PC-9 (cell line): ENCODE results near the gene MANEA. TPM values are rescaled to one million over a fixed set of nuclear protein-coding genes. Genes with fewer than 3 reads are reported as not detected.
"Not testable (repeated sequence)": the region's sequence is repeated elsewhere in the genome, so short reads cannot be mapped to it uniquely, and the experiment has no call there.

Experiments used
- BruUV-seq: library from RNA; stranded (reverse); fragments of 400-500 nt; replicated peaks from 2 replicates; lab custom pipeline; 2021; lab: Mats Ljungman, UMichigan
- CTCF ChIA-PET: fragments of 300-600 bp; sonication (Branson Sonifier 250); formaldehyde crosslinking; loops from one replicate; lab custom pipeline; 2022; ENCODE audit warnings: antibody characterized with exemption; lab: Charles Lee
- POLR2A ChIA-PET: fragments of 300-600 bp; sonication (Branson Sonifier 250); formaldehyde crosslinking; loops from one replicate; lab custom pipeline; 2022; ENCODE audit warnings: antibody characterized with exemption; ENCODE audit not compliant: unreplicated experiment; lab: Charles Lee
- DNase-seq, 2 experiments: peaks; one replicate each; pipeline versions ENCODE4 v3.0.0 to v3.0.0-alpha.2; 2015 to 2022; ENCODE audit warnings: mixed read lengths in 1 of 2
- H2AFZ ChIP-seq: fragments of 200-600 bp; sonication (generic); 2 replicates; pipeline ENCODE4 v1.8.1; 2017; ENCODE audit warnings: antibody characterized with exemption
- H3F3A ChIP-seq: fragments of 200-600 bp; sonication (generic); 2 replicates; pipeline ENCODE4 v1.8.1; 2017; ENCODE audit warnings: antibody characterized with exemption, mild to moderate bottlenecking, low read depth; ENCODE audit not compliant: insufficient read depth
- H3K27ac ChIP-seq: fragments of 200-600 bp; sonication (generic); 2 replicates; pipeline ENCODE4 v1.6.1; 2016; ENCODE audit warnings: mixed run types
- H3K27me3 ChIP-seq: fragments of 200-600 bp; sonication (generic); 2 replicates; pipeline ENCODE4 v1.6.1; 2016; ENCODE audit warnings: low read depth, mixed run types; ENCODE audit not compliant: insufficient read depth
- H3K36me3 ChIP-seq: fragments of 200-600 bp; sonication (generic); 2 replicates; pipeline ENCODE4 v1.6.1; 2016; ENCODE audit warnings: low read depth, mixed run types
- H3K4me1 ChIP-seq: fragments of 200-600 bp; sonication (generic); replicated peaks from 2 replicates; pipeline ENCODE4 v1.6.1; 2016; ENCODE audit warnings: mixed run types; ENCODE audit not compliant: insufficient read depth
- H3K4me2 ChIP-seq: fragments of 200-600 bp; sonication (generic); 2 replicates; pipeline ENCODE4 v1.6.1; 2017; ENCODE audit warnings: mixed run types
- H3K4me3 ChIP-seq: fragments of 200-600 bp; sonication (generic); 2 replicates; pipeline ENCODE4 v1.6.1; 2016; ENCODE audit warnings: mixed run types
- H3K79me2 ChIP-seq: fragments of 200-600 bp; sonication (generic); 2 replicates; pipeline ENCODE4 v1.6.1; 2017; ENCODE audit warnings: low read depth, mixed run types
- H3K9me2 ChIP-seq: fragments of 200-600 bp; sonication (generic); 2 replicates; pipeline ENCODE4 v1.8.1; 2017; ENCODE audit warnings: mild to moderate bottlenecking; ENCODE audit not compliant: insufficient read depth
- H3K9me3 ChIP-seq: fragments of 200-600 bp; sonication (generic); 2 replicates; pipeline ENCODE4 v1.8.1; 2016; ENCODE audit warnings: low read depth; ENCODE audit not compliant: insufficient read depth
- H4K20me1 ChIP-seq: fragments of 200-600 bp; sonication (generic); 2 replicates; pipeline ENCODE4 v1.8.1; 2017; ENCODE audit not compliant: insufficient read depth
- CTCF ChIP-seq: fragments of 200-600 bp; sonication (generic); conservative IDR thresholded peaks from 2 replicates; pipeline ENCODE4 v1.6.1; 2017; ENCODE audit warnings: mixed run types, antibody characterized with exemption, mild to moderate bottlenecking, moderate library complexity
- EZH2 ChIP-seq: fragments of 200-600 bp; sonication (generic); IDR thresholded peaks from 2 replicates; pipeline ENCODE4 v1.8.0; 2017; ENCODE audit warnings: antibody characterized with exemption, low read depth
- intact Hi-C: fragments of 100-400 bp; cut with micrococcal nuclease; formaldehyde crosslinking; loops from one replicate; pipeline ENCODE4 v1.10.0; 2022; ENCODE audit not compliant: unreplicated experiment
- total RNA-seq: library from RNA; stranded (reverse); gene quantifications from 2 replicates; pipeline ENCODE4 v1.2.3, GENCODE V29; 2021

MANEA gene
- total RNA-seq, 1 experiment from 2014 or later: 11.0 TPM

- intact Hi-C loops: loop anchor here (5.0 to 10.0 kb wide), 2 partner anchors 143 to 944 kb away; partner anchors contain the start of gene UFL1
- ChIA-PET CTCF (no interaction called here), POLR2A (interaction anchor here (0.6 kb wide), 1 partner anchor 957 kb away, joined by 3 read pairs; no protein-coding TSS in a partner anchor)
- Histone ChIP-seq H3K4me2 (peak overlapping the region; percentile 94), H3K9me2 (no peaks in the 10 kb centered on the region; the same call in 1 of the 2 replicates), H3K9me3 (no peaks in the 10 kb centered on the region), H3K4me1 (peaks cover 29% of the 10 kb centered on the region), H3K36me3 (no peaks in the 10 kb centered on the region), H3K79me2 (peaks cover 11% of the 10 kb centered on the region), H3K27ac (peak overlapping the region; percentile 65), H3F3A (peaks cover 14% of the 10 kb centered on the region; the same call in 1 of the 2 replicates), H3K4me3 (peak overlapping the region; percentile 96), H3K27me3 (no peaks in the 10 kb centered on the region), H2AFZ (peak overlapping the region; percentile 99), H4K20me1 (no peaks in the 10 kb centered on the region)
- no TSS peak for BruUV-seq
- no peak for DNase-seq
- TF ChIP-seq EZH2 (no peak), CTCF (no peak)
These were observed 723 bp downstream of the MANEA start for GRCh38 chr6:95578106-95578410.

- CTCF ChIA-PET: no interaction called here
- Histone ChIP-seq H2AFZ (no peak overlapping the region), H3K9me3 (peaks cover 3% of the 10 kb centered on the region), H3K9me2 (no peaks in the 10 kb centered on the region; the same call in 1 of the 2 replicates), H3K4me3 (no peak overlapping the region), H3K4me2 (no peak overlapping the region), H3K79me2 (peaks cover 11% of the 10 kb centered on the region), H3F3A (peaks cover 14% of the 10 kb centered on the region; the same call in 1 of the 2 replicates), H4K20me1 (no peaks in the 10 kb centered on the region), H3K4me1 (peaks cover 13% of the 10 kb centered on the region), H3K27me3 (no peaks in the 10 kb centered on the region), H3K36me3 (no peaks in the 10 kb centered on the region), H3K27ac (no peak overlapping the region)
- no TSS peak for BruUV-seq
- TF ChIP-seq EZH2 (no peak), CTCF (no peak)
- POLR2A ChIA-PET: no interaction called here
- intact Hi-C loops: no loop called here
- no peak for DNase-seq
These were observed 3.7 kb downstream of the MANEA start for GRCh38 chr6:95581073-95581472.

GRCh38 chr6:95584226-95584625, 6.9 kb downstream of the MANEA start:
- H3K27ac ChIP-seq, H3K9me3 ChIP-seq, H4K20me1 ChIP-seq, H3K4me1 ChIP-seq, intact Hi-C loops, H3K4me2 ChIP-seq, H3K4me3 ChIP-seq, H3K36me3 ChIP-seq, H2AFZ ChIP-seq, BruUV-seq, H3K9me2 ChIP-seq, DNase-seq, CTCF ChIA-PET, POLR2A ChIA-PET, H3F3A ChIP-seq, H3K27me3 ChIP-seq, H3K79me2 ChIP-seq: not testable (repeated sequence)

GRCh38 chr6:95587989-95588388, 10.7 kb downstream of the MANEA start:
- TF ChIP-seq EZH2 (no peak), CTCF (no peak)
- Histone ChIP-seq H3K4me1 (no peaks in the 10 kb centered on the region), H3K27me3 (no peaks in the 10 kb centered on the region), H3K79me2 (no peaks in the 10 kb centered on the region), H4K20me1 (no peaks in the 10 kb centered on the region), H2AFZ (no peak overlapping the region), H3K9me2 (no peaks in the 10 kb centered on the region), H3F3A (no peaks in the 10 kb centered on the region), H3K9me3 (peaks cover 3% of the 10 kb centered on the region), H3K27ac (no peak overlapping the region), H3K36me3 (no peaks in the 10 kb centered on the region), H3K4me2 (no peak overlapping the region), H3K4me3 (no peak overlapping the region)
- ChIA-PET CTCF (no interaction called here), POLR2A (no interaction called here)
- intact Hi-C loops: no loop called here
- no TSS peak for BruUV-seq
- no peak for DNase-seq
